Stomach smooth muscle (tissue), 2 donors: ENCODE results near the gene ZC2HC1C.
"Not testable (repeated sequence)": the region's sequence is repeated elsewhere in the genome, so short reads cannot be mapped to it uniquely, and the experiment has no call there.

Experiments
- H3K27ac ChIP-seq: one replicate; pipeline ENCODE4 v1.7.0; 2013; ENCODE audit warnings: mild to moderate bottlenecking, low read length, inconsistent platforms
- H3K27me3 ChIP-seq, 2 donors: one replicate each; pipeline ENCODE4 v1.7.0; 2013; ENCODE audit warnings: low read length in 2 of 2; ENCODE audit not compliant: insufficient read depth in 2 of 2, control insufficient read depth in 1 of 2
- H3K36me3 ChIP-seq, 2 donors: one replicate each; pipeline ENCODE4 v1.7.0; 2013; ENCODE audit warnings: low read length in 2 of 2; ENCODE audit not compliant: control insufficient read depth in 2 of 2, insufficient read depth in 2 of 2
- H3K4me1 ChIP-seq: one replicate; pipeline ENCODE4 v1.7.0; 2013; ENCODE audit warnings: low read length; ENCODE audit not compliant: control insufficient read depth, insufficient read depth
- H3K4me3 ChIP-seq, 2 donors: one replicate each; pipeline ENCODE4 v1.7.0; 2013; ENCODE audit warnings: low read length in 2 of 2
- H3K9ac ChIP-seq, 2 donors: one replicate each; pipeline ENCODE4 v1.7.0; 2013; ENCODE audit warnings: low read length in 2 of 2, mild to moderate bottlenecking in 1 of 2
- H3K9me3 ChIP-seq, 2 donors: one replicate each; pipeline ENCODE4 v1.7.0; 2013; ENCODE audit warnings: low read length in 2 of 2; ENCODE audit not compliant: control insufficient read depth in 2 of 2
- donor health status: healthy.
- donor health status: Pancreatic carcinoma.

The ZC2HC1C gene

DNA sequence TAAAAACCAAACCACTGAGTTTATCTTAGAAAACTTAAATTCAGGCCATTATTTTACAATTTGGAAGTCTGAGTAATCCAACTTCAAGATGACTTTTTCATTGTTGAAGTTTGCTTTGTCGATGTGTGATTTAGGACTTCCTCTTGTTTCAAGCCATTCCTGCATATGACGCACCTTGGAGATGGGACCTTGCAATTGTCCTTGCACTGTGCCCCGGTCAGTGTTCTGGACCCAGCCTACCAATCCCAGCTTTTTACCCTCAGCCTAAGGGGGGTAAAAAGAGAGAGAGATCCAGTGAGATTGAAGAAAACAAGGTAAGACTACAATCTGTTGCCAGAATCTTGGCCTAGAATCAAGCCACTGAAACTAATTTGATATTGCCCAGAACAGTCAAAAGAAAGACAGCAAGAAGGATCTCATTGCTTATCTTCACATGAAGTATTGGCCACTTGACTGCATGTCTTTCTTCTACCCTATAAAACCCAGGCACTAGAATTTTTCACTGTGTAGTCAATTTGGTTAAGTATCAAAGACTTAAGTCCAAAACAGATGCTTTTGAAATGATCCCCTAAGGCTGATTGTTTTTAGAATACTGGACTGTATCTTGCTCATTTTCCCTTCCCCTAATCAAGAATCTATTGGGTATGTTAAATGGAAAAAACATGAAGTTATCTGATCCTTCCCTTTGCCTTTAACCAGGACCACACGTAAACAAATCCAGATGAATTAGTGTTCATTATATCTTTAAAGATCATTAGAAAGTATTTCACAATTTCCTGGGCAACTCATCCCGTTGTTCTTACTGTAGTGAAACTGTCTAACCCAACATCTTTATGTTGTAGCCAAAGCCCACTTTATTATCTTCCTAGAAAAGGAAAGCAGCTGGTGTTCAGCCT lies 15.8 kb upstream of the ZC2HC1C start:
- H3K9ac ChIP-seq: no peak overlapping the region
- H3K27ac ChIP-seq: no peak overlapping the region
- H3K27me3 ChIP-seq: no peaks in the 10 kb centered on the region
- H3K36me3 ChIP-seq: peaks cover 0 to 6% of the 10 kb centered on the region in 2 donors
- peaks cover 3% of the 10 kb centered on the region for H3K4me1 ChIP-seq
- no peaks in the 10 kb centered on the region for H3K9me3 ChIP-seq
- H3K4me3 ChIP-seq: no peak overlapping the region

DNA sequence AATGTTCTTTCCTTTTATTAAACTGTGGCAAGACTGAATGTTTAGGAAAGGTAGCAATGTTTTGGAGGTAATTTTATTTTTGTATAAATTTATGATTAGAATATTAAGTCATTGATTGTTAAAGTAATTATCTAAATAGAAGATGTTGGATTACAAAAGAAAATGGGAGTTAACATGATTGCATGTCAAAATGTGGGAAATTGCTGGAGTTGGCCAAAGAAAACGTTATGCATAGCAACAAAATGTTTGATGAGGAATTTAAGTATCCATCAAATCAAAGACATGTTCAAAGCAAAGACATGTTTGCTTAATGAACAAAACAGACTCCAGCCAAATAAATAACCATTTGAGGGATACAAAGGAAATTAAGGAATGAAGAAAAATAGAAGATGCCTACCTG lies 15.0 kb upstream of the ZC2HC1C start:
- Histone ChIP-seq H3K4me3 (no peak overlapping the region), H3K36me3 (peaks cover 0 to under 1% of the 10 kb centered on the region in 2 donors), H3K4me1 (peaks cover 3% of the 10 kb centered on the region), H3K27ac (no peak overlapping the region), H3K9ac (no peak overlapping the region), H3K9me3 (no peaks in the 10 kb centered on the region), H3K27me3 (no peaks in the 10 kb centered on the region)

DNA sequence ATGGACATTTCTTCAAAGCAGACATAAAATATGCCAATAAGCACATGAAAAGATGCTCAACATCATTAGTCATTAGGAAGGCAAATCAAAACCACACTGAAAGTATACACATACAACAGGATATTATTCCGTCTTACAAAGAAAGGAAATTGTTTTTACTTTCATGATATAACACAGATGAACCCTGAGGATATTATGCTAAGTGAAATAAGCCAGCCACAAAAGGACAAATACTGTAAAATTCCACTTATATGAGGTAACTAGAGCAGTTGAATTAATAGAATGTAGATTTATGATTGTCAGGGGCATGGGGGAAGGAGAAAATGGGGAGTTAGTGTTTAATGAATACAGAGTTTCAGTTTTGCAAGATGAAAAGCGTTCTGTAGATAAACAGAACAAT lies 9.8 kb upstream of the ZC2HC1C start:
- no peaks in the 10 kb centered on the region for H3K36me3 ChIP-seq
- no peaks in the 10 kb centered on the region for H3K9me3 ChIP-seq
- no peak overlapping the region for H3K9ac ChIP-seq
- peaks cover 12% of the 10 kb centered on the region for H3K4me1 ChIP-seq
- no peaks in the 10 kb centered on the region for H3K27me3 ChIP-seq
- H3K4me3 ChIP-seq: no peak overlapping the region
- no peak overlapping the region for H3K27ac ChIP-seq

DNA sequence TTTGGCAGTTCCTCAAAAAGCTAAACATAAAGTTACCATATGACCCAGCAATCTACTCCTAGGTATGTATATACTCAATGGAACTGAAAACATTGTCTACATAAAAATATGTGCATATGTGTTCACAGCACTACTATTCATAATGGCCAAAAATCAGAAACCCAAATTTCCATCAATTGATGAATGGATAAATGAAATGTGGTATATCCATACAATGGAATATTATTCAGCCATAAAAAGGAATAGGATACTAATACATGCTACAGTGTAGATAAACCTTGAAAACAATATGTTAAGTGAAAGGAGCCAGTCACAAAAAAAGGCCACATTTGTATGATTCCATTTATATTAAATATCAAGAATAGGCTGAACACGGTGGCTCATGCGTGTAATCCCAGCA lies 9.0 kb upstream of the ZC2HC1C start:
- Histone ChIP-seq H3K9ac (no peak overlapping the region), H3K4me1 (peaks cover 12% of the 10 kb centered on the region), H3K36me3 (no peaks in the 10 kb centered on the region), H3K27ac (no peak overlapping the region), H3K4me3 (no peak overlapping the region), H3K9me3 (no peaks in the 10 kb centered on the region), H3K27me3 (no peaks in the 10 kb centered on the region)

DNA sequence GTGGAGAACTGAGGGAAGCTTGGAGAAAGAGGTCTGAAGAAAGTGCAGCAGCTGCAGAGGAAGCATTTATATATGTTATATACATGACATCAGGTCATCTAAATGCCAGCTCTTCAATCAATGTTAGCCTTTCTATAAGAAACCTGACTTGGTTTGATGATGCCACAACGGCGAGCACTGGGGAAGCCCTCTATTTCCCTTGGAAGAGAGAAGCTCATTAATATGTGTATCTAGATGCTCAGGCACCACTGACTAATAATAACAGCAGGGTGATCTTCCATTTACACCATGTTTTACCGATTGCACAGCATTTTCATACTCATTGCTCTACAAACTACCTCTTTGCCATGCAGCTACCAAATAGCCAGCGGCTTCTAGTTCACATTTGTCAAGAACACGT lies 6.4 kb upstream of the ZC2HC1C start:
- Histone ChIP-seq H3K9me3 (no peaks in the 10 kb centered on the region), H3K9ac (peak overlapping the region in 1 of 2 donors; percentile 86), H3K27me3 (no peaks in the 10 kb centered on the region), H3K4me3 (peak overlapping the region; percentile 96 to 99), H3K4me1 (peaks cover 19% of the 10 kb centered on the region), H3K27ac (no peak overlapping the region), H3K36me3 (no peaks in the 10 kb centered on the region)

DNA sequence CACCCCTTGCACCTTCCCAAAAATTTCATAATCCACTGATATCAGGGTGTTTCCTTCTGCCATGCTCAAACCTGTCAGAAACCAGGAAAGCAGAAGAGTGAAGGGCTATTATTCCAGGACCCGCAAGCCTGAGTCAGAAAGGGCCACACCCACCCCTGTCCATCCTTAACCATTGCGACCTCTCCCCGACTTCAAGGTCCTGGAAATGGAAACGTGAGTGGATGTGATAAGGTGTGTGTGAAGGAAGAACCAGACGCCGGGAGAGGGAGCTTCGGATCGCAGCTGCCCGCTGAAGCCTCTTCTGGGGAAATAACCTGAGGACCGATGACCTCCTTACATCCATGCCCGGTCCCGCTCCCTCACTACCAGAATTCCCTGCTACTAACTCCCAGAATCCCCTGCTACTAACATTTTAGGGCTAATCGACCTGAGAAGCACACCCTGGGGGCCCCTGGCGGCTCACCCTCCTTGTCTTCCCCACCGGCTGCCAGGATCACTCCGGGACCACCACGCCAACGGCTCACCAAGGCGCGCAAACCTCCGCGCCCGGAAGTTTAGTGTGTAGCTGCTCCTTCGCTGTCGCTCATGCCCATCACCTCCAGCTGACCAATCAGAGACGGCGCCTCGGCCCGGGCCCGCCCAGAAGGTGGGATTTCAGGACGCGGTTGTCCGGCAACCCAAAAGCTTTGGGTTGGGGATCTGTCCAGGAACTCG lies 5.8 kb upstream of the ZC2HC1C start, which contains the start of gene ACYP1:
ACYP1 (minus strand) TSS at position 534 of the 714 bp plus-strand sequence; CDS start at position 63, 471 bp downstream.
- peak within 1 kb of the TSS; percentile 46 for H3K27ac ChIP-seq
- no peaks in the 10 kb centered on the region for H3K27me3 ChIP-seq
- H3K9me3 ChIP-seq: no peaks in the 10 kb centered on the region
- peak within 1 kb of the TSS; percentile 86 to 93 for H3K9ac ChIP-seq
- H3K36me3 ChIP-seq: no peaks in the 10 kb centered on the region
- H3K4me1 ChIP-seq: peaks cover 19% of the 10 kb centered on the region
- H3K4me3 ChIP-seq: peak within 1 kb of the TSS; percentile 96 to 99

DNA sequence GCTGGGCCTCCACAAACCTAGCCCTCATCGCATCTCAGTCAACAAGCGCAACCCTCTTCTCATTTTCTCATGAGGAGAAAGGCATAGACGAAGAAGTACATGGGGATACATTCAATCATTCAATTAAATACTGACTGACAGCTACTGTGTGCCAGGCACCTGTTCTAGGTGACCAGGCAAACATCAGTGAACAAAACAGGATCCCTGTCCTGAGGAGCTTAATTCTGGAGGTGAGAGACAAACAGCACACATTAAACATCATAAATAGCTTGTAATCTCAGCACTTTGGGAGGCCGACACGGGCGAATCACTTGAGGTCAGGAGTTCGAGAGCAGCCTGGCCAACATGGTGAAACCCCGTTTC lies 5.3 kb upstream of the ZC2HC1C start:
- Histone ChIP-seq H3K9me3 (no peaks in the 10 kb centered on the region), H3K9ac (peak overlapping the region; percentile 38 to 86), H3K27ac (peak overlapping the region; percentile 46), H3K4me1 (peaks cover 21% of the 10 kb centered on the region), H3K4me3 (peak overlapping the region; percentile 96 to 99), H3K27me3 (no peaks in the 10 kb centered on the region), H3K36me3 (no peaks in the 10 kb centered on the region)

DNA sequence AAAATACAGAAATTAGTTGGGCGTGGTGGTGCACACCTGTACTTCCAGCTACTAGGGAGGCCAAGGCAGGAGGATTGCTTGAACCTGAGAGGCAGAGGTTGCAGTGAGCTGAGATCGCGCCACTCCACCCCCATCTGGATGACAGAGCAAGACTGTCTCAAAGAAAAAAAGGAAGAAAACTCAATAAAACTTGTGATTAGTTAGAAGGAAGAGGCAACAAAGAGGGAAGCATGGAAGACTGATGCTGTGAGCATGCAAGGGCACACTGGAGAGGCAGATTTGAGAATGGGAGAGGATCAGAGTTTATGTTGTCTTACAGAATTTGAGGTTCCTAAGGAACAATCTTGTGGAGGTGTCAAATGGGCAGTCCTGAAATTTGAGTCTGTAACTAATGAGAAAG lies 2.8 kb upstream of the ZC2HC1C start:
- Histone ChIP-seq H3K4me1 (peaks cover 40% of the 10 kb centered on the region), H3K27ac (no peak overlapping the region), H3K36me3 (no peaks in the 10 kb centered on the region), H3K9me3 (no peaks in the 10 kb centered on the region), H3K9ac (no peak overlapping the region), H3K27me3 (no peaks in the 10 kb centered on the region), H3K4me3 (no peak overlapping the region)

DNA sequence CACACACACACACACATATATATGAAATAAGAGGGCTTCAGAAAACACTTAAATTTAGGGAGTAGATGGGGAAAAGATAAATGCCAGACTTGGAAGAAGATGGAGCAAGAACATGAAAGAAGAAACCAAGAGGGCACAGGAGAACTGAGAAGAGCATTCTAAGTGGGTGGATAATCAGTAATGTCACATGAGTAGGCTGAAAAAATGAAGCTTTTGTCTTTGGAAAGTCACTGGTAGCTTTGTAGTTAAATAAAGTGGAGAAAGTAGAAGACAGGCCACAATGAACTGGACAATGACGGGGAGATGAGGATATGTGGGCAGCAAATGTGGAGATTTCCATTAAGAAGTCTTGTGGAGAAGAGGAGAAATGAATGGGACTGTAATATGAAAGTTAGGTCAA lies 2.2 kb upstream of the ZC2HC1C start:
- Histone ChIP-seq H3K4me1 (peaks cover 40% of the 10 kb centered on the region), H3K27ac (no peak overlapping the region), H3K4me3 (no peak overlapping the region)

DNA sequence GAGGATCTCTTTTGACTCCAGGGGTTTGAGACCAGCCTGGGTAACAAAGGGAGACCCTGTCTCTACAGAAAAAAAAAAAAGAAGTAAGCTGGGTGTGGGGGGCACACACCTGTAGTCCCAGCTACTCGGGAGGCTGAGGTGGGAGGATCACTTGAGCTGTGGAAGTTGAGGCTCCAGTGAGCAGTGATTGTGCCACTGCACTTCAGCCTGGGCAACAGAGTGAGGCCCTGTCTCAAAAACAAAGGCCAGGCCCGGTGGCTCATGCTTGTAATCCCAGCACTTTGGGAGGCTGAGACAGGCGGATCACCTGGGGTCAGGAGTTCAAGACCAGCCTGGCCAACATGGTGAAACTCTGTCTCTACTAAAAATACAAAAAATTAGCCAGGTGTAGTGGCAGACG lies 1.7 kb upstream of the ZC2HC1C start:
- not testable (repeated sequence) for H3K27me3 ChIP-seq, H3K36me3 ChIP-seq, H3K9me3 ChIP-seq, H3K9ac ChIP-seq, H3K4me3 ChIP-seq
- Histone ChIP-seq H3K27ac (peak overlapping the region; percentile 96), H3K4me1 (peaks cover 40% of the 10 kb centered on the region)

More for the DNA sequence above, 2.2 kb upstream of the ZC2HC1C start:
- no peak overlapping the region for H3K9ac ChIP-seq
- no peaks in the 10 kb centered on the region for H3K36me3 ChIP-seq
- no peaks in the 10 kb centered on the region for H3K27me3 ChIP-seq
- no peaks in the 10 kb centered on the region for H3K9me3 ChIP-seq
